ENCODE data around the gene CLRN3.

DNA sequence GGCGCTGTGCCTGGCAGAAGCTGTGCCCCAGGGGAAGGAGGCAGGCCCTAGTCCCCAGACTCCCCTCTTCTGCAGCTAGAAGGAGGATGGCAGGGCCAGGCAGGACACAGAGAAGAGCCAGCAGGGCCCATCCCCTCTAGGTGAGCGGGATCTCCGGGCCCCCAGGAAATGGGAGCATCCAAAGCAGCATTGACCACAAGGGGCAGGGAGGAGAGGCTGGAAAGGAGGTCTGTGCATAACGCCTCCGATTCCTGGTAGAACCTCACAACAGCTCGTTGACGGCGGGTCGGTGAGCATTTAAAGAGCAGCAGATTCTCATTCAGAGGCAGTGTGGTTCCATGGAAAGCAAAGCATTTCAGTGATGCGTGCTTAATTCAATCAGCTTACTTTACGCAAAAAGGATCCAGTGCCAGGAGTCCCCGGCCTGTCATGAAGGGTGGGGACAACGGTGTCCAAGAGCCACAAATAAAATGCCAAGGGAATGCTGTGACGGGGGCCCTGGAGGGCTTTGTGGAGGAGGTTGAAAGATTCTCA is 41.0 kb downstream of the CLRN3 start:
- TF ChIP-seq, protein P1, sequence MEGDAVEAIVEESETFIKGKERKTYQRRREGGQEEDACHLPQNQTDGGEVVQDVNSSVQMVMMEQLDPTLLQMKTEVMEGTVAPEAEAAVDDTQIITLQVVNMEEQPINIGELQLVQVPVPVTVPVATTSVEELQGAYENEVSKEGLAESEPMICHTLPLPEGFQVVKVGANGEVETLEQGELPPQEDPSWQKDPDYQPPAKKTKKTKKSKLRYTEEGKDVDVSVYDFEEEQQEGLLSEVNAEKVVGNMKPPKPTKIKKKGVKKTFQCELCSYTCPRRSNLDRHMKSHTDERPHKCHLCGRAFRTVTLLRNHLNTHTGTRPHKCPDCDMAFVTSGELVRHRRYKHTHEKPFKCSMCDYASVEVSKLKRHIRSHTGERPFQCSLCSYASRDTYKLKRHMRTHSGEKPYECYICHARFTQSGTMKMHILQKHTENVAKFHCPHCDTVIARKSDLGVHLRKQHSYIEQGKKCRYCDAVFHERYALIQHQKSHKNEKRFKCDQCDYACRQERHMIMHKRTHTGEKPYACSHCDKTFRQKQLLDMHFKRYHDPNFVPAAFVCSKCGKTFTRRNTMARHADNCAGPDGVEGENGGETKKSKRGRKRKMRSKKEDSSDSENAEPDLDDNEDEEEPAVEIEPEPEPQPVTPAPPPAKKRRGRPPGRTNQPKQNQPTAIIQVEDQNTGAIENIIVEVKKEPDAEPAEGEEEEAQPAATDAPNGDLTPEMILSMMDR (IDR thresholded peaks at IDR 0.05), result no peak
- no peak for TF ChIP-seq EZH2 (IDR thresholded peaks at IDR 0.05; ENCODE audit: borderline replicate concordance, insufficient read depth, low read depth, low read length, poor library complexity, severe bottlenecking)

Data from B cell (primary cell).